Adrenal gland (tissue), 12 donors: ENCODE measurements around the gene PDXDC1. TPM values are rescaled to one million over a fixed set of nuclear protein-coding genes. Genes with fewer than 3 reads are reported as not detected.
"Not testable (repeated sequence)": the region's sequence is repeated elsewhere in the genome, so short reads cannot be mapped to it uniquely, and the experiment has no call there.

Source experiments
- DNase-seq, 7 donors: peaks; one replicate each; pipeline ENCODE4 v3.0.0-alpha.2; 2019 to 2020
- H3K27ac ChIP-seq, 5 donors: fragments of 200-600 bp; sonication (generic) in 4 of 5; 1 replicate in 3 of 5; 2 replicates in 2 of 5; pipeline versions ENCODE4 v1.5.1 to v1.8.0; 2016 to 2020; ENCODE audit warnings: mild to moderate bottlenecking in 1 of 5
- H3K27me3 ChIP-seq: fragments of 200-600 bp; 2 replicates; pipeline ENCODE4 v1.8.0; 2021
- H3K36me3 ChIP-seq, 2 donors: fragments of 200-600 bp; replicated peaks in 1 of 2; 1 replicate in 1 of 2; 2 replicates in 1 of 2; pipeline versions ENCODE4 v1.5.1 to v1.8.0; 2018 to 2022
- H3K4me1 ChIP-seq, 2 donors: fragments of 200-600 bp; replicated peaks in 1 of 2; 1 replicate in 1 of 2; 2 replicates in 1 of 2; pipeline versions ENCODE4 v1.5.1 to v1.8.0; 2018 to 2021
- H3K4me3 ChIP-seq, 4 donors: fragments of 200-600 bp; sonication (generic) in 3 of 4; one replicate each; pipeline ENCODE4 v1.5.1; 2016 to 2018
- H3K9me3 ChIP-seq, 3 donors: fragments of 200-600 bp; sonication (generic) in 1 of 3; replicated peaks in 1 of 3; 1 replicate in 2 of 3; 2 replicates in 1 of 3; pipeline versions ENCODE4 v1.5.1 to v1.8.0; 2016 to 2021
- CTCF ChIP-seq, 6 experiments: fragments of 450-650 bp in 4 of 6; fragments of 200-600 bp in 2 of 6; sonication (generic) in 1 of 6; IDR thresholded peaks; 1 replicate in 5 of 6; 2 replicates in 1 of 6; pipeline versions ENCODE4 v1.5.1 to v1.8.0; 2016 to 2021; ENCODE audit warnings: antibody characterized with exemption in 6 of 6, mild to moderate bottlenecking in 2 of 6, moderate library complexity in 1 of 6
- WGBS, 4 donors: extraction: QIAGEN DNeasy Blood & Tissue Kit in 2 of 4; methylation state at CpG; one replicate each; pipeline versions ENCODE4 v1.1.5 to v1.1.7; 2013 to 2017; 5-methylcytosine and 5-hydroxymethylcytosine counted together
- intact Hi-C, 2 donors: fragments of 100-400 bp; cut with DNase I; formaldehyde crosslinking; loops; one replicate each; pipeline versions ENCODE4 v1.14.1 to v1.15.0; 2022 to 2023
- polyA plus RNA-seq, 3 donors: library from polyadenylated mRNA; stranded (reverse); fragments of 200-250 nt in 2 of 3; fragments of 350-450 nt in 1 of 3; fragmentation: Illumina TruSeq in 1 of 3; extraction: RNeasy Lipid Tissue Mini Kit (QIAGEN cat#74804) in 1 of 3; gene quantifications; one replicate each; pipeline ENCODE4 v1.2.3, GENCODE V29; 2013 to 2014
- total RNA-seq, 9 donors: library from RNA; depleted of rRNA in 4 of 9; stranded (reverse); fragments of >200 nt in 4 of 9; fragments of 120-200 nt in 1 of 9; fragmentation: NEBNext Ultra II Directional in 1 of 9; extraction: Animal tissue kit (Norgen Biotek cat#: 25700) in 1 of 9; gene quantifications; one replicate each; pipeline versions ENCODE4 v1.1.0 to v1.2.4, GENCODE V29; 2013 to 2023
- donor health status: healthy with polysubstance abuse.
- donor health status: Bipolar disorder and iron deficiency.
- donor health status: DM: yes; HTN: yes; CAD: no.
- donor health status: DM: no; HTN: no; CAD: no.
- donor health status: DM: no; HTN: no; CAD: no.
- donor health status: DM: yes; HTN: yes; CAD: no.

The PDXDC1 gene
- total and polyA plus RNA-seq, 12 donors: 38.9 to 81.5 (median 68.2) TPM

GRCh38 chr16:15022194-15022593, 47.4 kb downstream of the PDXDC1 start:
- TF ChIP-seq CTCF (IDR thresholded peaks at IDR 0.05): peak in 5 of 6 experiments; percentile 27 to 46 (median 38)
- peak in 2 of 7 donors; percentile 51 to 76 for DNase-seq
- H3K27ac ChIP-seq, H3K9me3 ChIP-seq, H3K27me3 ChIP-seq, H3K4me3 ChIP-seq, intact Hi-C loops: not testable (repeated sequence)
- 23 to 42% (median 27%) methylated on average over 4 of the region's 4 CpGs for WGBS, 4 donors
- Histone ChIP-seq H3K36me3 (peaks cover 0 to 40% of the 10 kb centered on the region in 2 donors), H3K4me1 (peaks cover 0 to 12% of the 10 kb centered on the region in 2 donors)

GRCh38 chr16:15023381-15024077, 48.7 kb downstream of the PDXDC1 start:
- peaks cover 0 to 37% of the 10 kb centered on the region in 2 donors for H3K36me3 ChIP-seq
- 85 to 87% (median 86%) methylated on average over 13 of the region's 13 CpGs for WGBS, 4 donors
- H3K9me3 ChIP-seq, H3K27me3 ChIP-seq, intact Hi-C loops, H3K4me1 ChIP-seq, H3K4me3 ChIP-seq: not testable (repeated sequence)
- peak in 2 of 7 donors; percentile 27 to 59 for DNase-seq
- peak overlapping the region in 2 of 5 donors; percentile 21 to 26 for H3K27ac ChIP-seq

GRCh38 chr16:15024858-15025199, 50.0 kb downstream of the PDXDC1 start:
- H3K27me3 ChIP-seq, H3K4me3 ChIP-seq, H3K4me1 ChIP-seq, H3K9me3 ChIP-seq, intact Hi-C loops: not testable (repeated sequence)
- H3K36me3 ChIP-seq: peaks cover 0 to 32% of the 10 kb centered on the region in 2 donors
- peak overlapping the region in 2 of 5 donors; percentile 50 to 66 for H3K27ac ChIP-seq
- peak in 1 of 7 donors; percentile 48 for DNase-seq
- WGBS, 4 donors: 67 to 75% (median 70%) methylated on average over 1 of the region's 1 CpG

DNA sequence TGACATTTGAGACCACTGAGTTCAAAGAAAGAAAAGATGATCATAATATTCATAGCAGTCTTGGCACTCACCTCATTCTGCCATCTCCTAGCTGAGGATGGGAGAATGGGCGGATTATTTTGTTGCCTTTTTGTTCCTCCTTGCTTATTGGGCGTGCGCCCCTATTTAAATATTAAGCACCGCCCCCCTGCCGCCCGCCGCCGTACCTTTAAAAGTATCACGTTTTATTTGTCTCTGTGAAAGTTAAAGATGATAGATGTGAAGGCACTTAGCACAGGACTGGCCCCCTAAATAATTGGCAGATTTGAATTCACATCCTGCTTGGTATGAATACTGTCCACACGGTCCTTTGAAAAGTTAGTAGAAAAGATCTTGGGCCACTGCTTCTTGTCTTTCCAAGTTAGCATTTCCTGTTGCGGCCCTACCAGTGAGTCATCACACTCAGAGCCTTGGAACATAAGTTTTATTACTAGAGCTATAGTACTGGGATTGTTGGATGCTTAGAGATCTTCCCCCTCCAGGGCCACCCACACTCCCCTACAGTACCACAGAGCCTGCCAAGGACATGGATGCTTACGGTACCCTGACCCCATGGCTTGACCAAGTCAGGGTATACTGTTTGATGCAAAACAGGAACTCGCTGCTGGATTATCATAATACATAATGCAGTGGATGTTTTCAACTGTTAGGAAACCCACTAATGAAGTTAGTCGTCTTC, 50.6 kb downstream of the PDXDC1 start:
- not testable (repeated sequence) for H3K4me3 ChIP-seq, H3K9me3 ChIP-seq

GRCh38 chr16:15027051-15027450, 52.2 kb downstream of the PDXDC1 start:
- H3K9me3 ChIP-seq, H3K27me3 ChIP-seq, H3K4me1 ChIP-seq, H3K4me3 ChIP-seq, intact Hi-C loops, H3K27ac ChIP-seq: not testable (repeated sequence)
- peak in 1 of 7 donors; percentile 53 for DNase-seq
- H3K36me3 ChIP-seq: peaks cover 0 to 43% of the 10 kb centered on the region in 2 donors
- 65 to 86% (median 76%) methylated on average over 2 to 6 of the region's 8 CpGs for WGBS, 4 donors

More for the DNA sequence above, 50.6 kb downstream of the PDXDC1 start:
- DNase-seq: peak in 1 of 7 donors; percentile 70
- H3K27me3 ChIP-seq, H3K4me1 ChIP-seq, intact Hi-C loops: not testable (repeated sequence)
- 69 to 70% (median 69%) methylated on average over 14 of the region's 14 CpGs for WGBS, 4 donors
- Histone ChIP-seq H3K36me3 (peaks cover 0 to 32% of the 10 kb centered on the region in 2 donors), H3K27ac (peak overlapping the region in 2 of 5 donors; percentile 50 to 66)

DNA sequence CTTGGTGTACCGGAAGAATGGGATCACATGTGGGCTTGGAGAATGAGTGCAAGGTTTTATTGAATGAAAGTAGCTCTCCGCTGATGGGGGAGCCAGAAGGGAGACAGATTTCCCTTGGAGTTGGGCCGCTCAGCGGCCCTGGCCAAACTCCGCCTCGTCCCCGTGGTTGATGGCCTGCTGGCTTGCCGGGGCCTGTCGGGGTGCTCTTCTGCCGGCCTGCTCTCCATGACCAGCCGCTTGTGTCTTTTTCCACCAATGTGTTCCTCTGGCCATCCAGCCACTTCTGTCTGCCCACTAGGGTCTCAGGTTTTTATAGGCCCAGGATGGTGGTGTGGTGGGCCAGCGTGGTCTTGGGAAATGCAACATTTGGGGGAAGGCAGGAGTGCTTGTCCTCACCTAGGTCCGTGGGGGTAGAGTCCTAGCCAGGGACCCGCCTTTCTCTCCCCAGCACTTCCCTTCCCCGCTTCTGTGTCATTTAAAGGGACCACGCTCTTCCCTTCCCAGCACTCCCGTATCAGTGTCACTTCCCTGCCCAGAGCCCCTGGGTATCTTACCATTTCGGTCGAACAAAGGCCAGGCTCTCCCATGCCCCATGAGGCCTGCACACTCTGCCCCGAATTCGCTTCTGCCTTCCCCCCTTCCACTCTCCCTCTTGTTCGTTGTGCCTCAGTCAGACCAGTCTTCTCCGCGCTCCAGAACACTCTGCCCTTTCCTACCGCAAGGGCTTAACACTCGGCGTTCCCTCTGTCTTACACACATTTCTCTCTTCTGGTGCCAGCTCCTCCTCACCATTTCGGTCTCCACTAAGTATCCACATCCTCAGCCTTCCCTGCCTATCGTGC, 52.9 kb downstream of the PDXDC1 start:
- WGBS, 4 donors: 88 to 92% (median 90%) methylated on average over 28 to 29 of the region's 29 CpGs
- H3K9me3 ChIP-seq, H3K4me1 ChIP-seq, H3K27me3 ChIP-seq, H3K27ac ChIP-seq, H3K4me3 ChIP-seq, intact Hi-C loops: not testable (repeated sequence)
- peaks cover 0 to 49% of the 10 kb centered on the region in 2 donors for H3K36me3 ChIP-seq
- DNase-seq: peak in 1 of 7 donors; percentile 56

DNA sequence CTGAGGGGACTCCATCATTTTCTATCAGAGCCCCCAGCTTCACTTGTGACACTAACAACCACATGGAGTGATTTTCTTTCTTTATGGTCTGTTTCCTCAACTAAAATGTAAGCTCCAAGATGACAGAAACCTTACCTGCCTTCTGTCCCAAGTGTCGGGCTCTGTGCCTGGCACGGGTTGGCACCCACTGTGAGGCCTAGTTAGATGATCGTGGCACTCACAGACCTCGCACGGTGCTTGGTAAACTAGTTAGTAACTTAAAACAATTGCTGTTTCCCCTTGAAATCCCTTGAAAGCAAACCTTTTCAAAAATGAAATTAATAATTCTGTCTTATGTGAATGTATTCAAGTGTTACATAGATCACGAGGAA, 53.5 kb downstream of the PDXDC1 start:
- H3K27me3 ChIP-seq, H3K9me3 ChIP-seq, intact Hi-C loops, H3K4me1 ChIP-seq, H3K4me3 ChIP-seq, H3K27ac ChIP-seq: not testable (repeated sequence)
- peak in 1 of 7 donors; percentile 58 for DNase-seq
- H3K36me3 ChIP-seq: peaks cover 0 to 49% of the 10 kb centered on the region in 2 donors
- 92 to 95% (median 93%) methylated on average over 6 of the region's 6 CpGs for WGBS, 4 donors

GRCh38 chr16:15028801-15029698, 54.2 kb downstream of the PDXDC1 start:
- peak in 1 of 7 donors; percentile 75 for DNase-seq
- H3K27ac ChIP-seq: not testable (repeated sequence)
- WGBS, 4 donors: 83 to 85% (median 84%) methylated on average over 26 to 27 of the region's 27 CpGs

DNA sequence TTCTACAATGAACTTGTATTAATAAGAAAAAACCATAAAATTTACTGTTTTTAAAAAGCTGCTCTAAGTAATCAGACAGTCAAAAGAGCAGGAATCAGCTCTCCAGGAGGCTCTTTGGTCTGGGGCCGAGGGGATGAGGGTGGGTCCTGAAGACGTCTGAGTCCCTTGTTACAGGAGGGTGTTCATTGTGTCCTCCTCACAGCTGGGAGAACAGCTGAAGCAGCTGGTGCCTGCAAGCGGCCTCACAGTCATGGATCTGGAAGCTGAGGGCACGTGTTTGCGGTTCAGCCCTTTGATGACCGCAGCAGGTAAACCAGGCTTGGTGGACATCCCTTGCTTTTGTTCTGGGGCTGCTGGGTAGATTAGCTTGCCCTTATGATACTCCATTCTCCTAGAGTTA, 54.9 kb downstream of the PDXDC1 start:
- intact Hi-C loops, H3K27ac ChIP-seq, H3K4me3 ChIP-seq, H3K9me3 ChIP-seq, H3K27me3 ChIP-seq, H3K4me1 ChIP-seq: not testable (repeated sequence)
- peaks cover 0 to 51% of the 10 kb centered on the region in 2 donors for H3K36me3 ChIP-seq
- 85 to 87% (median 85%) methylated on average over 5 to 6 of the region's 6 CpGs for WGBS, 4 donors
- DNase-seq: peak in 1 of 7 donors; percentile 67

More at GRCh38 chr16:15028801-15029698, 54.2 kb downstream of the PDXDC1 start:
- H3K4me3 ChIP-seq, intact Hi-C loops, H3K9me3 ChIP-seq, H3K4me1 ChIP-seq, H3K27me3 ChIP-seq: not testable (repeated sequence)
- peaks cover 0 to 51% of the 10 kb centered on the region in 2 donors for H3K36me3 ChIP-seq
